ENCODE measurements around the gene SPAG5.

The SPAG5 gene

DNA sequence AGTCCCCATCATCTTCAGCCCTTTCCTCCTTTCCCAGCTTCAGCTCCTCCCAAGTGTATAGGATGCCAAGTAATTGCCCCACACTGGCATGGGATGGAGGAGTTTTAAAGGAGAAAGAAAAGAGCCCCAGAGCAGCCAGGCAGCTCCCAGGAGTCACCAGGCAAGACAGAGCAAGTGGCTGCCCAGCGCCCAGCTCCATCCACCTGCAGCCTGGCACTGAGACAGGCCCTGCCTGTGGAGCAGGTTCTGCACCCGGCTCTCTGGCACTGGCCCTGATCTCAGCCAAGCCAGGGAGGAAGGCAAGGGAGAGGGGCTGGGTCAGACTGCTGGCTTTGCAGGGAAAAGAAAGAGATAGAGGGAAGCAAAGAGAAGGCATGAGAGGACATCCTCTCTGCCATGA lies 71.0 kb downstream of the SPAG5 start:
- Histone ChIP-seq H3K27ac (ENCODE audit: low read depth, low read length) (no peak overlapping the region), H3K36me3 (ENCODE audit: control insufficient read depth, insufficient read depth, low read length) (no peaks in the 10 kb centered on the region), H3K4me3 (ENCODE audit: low read depth, low read length) (no peak overlapping the region), H3K9ac (ENCODE audit: low read depth, low read length) (no peak overlapping the region), H3K27me3 (ENCODE audit: control insufficient read depth, insufficient read depth, low read length) (no peaks in the 10 kb centered on the region), H3K9me3 (ENCODE audit: control insufficient read depth, insufficient read depth, low read length) (no peaks in the 10 kb centered on the region), H3K4me1 (ENCODE audit: control insufficient read depth, insufficient read depth, low read length) (no peaks in the 10 kb centered on the region)

All from HUES48 (cell line).